NOMO-1 (cell line): ENCODE results near the gene FGGY.
"Not testable (repeated sequence)": the region's sequence is repeated elsewhere in the genome, so short reads cannot be mapped to it uniquely, and the experiment has no call there.

ENCODE experiments used
- DNase-seq, 2 experiments: peaks; one replicate each; lab custom pipeline; 2025; ENCODE audit not compliant: unreplicated experiment in 2 of 2; lab: John Stamatoyannopoulos, UW

Gene FGGY, protein sequence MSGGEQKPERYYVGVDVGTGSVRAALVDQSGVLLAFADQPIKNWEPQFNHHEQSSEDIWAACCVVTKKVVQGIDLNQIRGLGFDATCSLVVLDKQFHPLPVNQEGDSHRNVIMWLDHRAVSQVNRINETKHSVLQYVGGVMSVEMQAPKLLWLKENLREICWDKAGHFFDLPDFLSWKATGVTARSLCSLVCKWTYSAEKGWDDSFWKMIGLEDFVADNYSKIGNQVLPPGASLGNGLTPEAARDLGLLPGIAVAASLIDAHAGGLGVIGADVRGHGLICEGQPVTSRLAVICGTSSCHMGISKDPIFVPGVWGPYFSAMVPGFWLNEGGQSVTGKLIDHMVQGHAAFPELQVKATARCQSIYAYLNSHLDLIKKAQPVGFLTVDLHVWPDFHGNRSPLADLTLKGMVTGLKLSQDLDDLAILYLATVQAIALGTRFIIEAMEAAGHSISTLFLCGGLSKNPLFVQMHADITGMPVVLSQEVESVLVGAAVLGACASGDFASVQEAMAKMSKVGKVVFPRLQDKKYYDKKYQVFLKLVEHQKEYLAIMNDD

GRCh38 chr1:59296358-59297256, at the start of gene FGGY:
Gene FGGY, plus strand, starts transcription at chr1:59297094. Its CDS starts 24,456 bp downstream, at chr1:59321550.
- peak; percentile 97 to 98 for DNase-seq

DNA sequence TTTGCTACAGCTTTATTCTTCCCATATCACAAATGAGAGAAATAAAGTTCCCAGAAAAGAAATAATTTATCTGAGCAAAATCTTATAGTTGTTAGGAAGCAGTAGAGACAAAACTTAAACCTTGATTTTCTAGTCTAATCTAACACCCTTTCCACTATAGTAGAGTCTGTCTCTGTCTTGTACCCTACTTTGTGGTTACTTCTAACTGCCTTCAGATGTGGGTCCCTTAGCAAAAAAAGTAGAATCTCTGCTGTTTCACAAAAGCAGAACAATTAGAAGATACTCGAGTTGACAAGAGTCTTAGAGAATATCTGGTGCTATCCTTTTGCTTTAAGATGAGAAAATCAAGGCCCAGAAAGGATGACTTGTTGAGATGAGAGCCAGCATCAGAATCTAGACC, 48.1 kb upstream of the FGGY start:
- DNase-seq = no peak

DNA sequence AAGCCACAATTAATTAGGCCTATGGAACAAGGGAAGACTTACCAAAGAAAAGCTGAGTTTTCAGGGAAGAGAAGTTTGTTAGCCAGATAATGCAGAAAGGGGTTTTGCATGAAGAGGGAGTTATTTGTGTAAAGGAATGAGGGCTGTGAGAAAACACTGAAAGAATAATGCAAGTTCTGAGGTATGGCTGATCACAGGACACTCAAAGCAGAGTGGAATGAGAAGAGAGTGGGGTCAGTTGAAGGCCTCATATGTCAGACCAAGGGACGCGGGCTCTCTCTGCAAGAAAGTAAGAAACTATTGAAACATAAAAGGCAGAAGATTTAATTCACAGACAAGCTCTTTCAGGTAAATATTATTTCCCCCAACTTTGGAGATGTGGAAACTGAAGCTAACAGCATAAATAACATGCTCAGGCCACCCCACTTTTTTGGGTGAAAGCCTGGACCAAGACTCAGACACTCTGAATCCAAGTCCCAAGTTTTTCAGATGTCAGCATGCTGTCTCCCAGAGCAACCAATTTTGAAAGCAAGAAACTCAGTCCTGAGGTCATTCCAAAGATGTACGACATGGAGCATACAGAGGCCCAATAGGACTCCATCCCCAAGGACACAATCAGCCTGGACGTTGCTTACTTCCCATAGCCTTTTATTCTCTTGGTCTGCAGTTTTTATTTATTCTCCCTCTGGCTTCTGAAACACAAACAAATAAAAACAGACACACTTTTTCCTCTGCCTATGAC, 47.3 kb upstream of the FGGY start:
- DNase-seq = no peak

- not testable (repeated sequence) for DNase-seq
Observed at GRCh38 chr1:59251061-59251460, 45.8 kb upstream of the FGGY start.

DNA sequence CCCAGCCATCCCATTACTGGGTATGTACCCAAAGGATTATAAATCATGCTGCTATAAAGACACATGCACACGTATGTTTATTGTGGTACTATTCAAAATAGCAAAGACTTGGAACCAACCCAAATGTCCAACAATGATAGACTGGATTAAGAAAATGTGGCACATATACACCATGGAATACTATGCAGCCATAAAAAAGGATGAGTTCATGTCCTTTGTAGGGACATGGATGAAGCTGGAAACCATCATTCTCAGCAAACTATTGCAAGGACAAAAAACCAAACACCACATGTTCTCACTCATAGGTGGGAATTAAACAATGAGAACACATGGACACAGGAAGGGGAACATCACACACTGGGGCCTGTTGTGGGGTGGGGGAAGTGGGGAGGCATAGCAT, 40.5 kb upstream of the FGGY start:
- not testable (repeated sequence) for DNase-seq

DNA sequence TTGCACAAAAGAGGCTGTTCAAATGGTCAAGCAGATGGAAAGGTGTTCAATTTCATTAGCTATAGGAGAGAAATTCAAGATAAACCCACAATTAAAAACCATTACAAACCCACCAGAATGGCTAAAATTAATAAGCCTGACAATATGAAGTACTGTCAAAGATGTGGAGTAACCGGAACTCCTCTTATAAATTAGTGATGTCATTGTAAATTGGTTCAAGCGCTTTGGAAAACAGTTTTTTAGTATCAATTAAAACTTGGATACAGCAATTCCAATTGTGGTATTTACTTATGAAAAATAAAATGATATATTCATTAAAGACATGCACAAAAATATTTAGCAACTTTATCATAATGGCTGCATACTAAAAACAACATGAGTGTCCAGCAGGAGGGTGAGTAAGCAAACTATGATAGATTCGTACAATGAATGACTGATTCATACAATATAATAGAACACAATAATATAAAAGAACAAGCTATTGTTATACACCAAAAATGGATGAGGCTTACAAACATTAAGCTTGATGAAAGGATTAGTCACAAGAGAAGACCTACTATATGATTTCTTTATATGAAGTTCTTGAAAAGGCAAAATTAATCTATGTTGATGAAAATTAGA, 38.4 kb upstream of the FGGY start:
- DNase-seq = no peak

DNA sequence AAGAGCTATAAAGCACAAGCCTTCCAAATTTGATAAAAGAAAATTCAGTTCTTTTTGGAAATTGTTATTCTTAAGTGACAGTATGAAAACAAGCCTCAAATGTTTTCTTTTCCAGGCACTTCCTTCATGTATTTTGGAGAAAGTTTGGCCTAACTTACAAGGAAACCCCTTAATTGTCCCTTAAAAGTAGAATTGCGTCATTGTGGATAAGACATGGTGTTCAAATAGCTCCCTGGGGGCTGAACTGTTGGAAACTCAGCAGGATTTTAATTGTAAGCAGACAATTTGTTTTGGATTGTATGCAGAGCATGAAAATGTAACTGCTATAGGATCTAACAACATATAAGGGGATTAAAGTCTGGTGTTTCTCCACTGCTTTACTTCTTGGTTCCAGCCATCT, 35.4 kb upstream of the FGGY start:
- DNase-seq = no peak

GRCh38 chr1:59262631-59263030, 34.3 kb upstream of the FGGY start:
- no peak for DNase-seq

DNA sequence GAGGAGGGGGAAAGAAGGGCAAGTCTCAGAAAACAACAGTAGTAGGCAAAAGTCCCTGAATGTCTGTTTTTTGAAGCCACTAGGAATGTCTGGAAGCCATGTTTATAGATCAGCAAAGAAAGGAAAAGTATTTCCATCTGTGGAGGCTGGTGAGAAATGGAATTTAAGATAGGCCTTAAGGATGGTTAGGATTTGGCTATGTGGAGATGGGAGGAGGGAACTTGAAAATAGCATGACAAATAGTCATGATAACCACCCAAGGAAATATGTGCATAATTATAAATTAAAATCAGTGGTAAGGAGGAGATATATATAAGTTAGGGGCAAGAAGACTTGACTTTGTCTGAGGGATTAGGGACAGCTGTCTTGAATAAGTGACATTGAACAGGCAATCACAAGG, 33.8 kb upstream of the FGGY start:
- DNase-seq = no peak

DNA sequence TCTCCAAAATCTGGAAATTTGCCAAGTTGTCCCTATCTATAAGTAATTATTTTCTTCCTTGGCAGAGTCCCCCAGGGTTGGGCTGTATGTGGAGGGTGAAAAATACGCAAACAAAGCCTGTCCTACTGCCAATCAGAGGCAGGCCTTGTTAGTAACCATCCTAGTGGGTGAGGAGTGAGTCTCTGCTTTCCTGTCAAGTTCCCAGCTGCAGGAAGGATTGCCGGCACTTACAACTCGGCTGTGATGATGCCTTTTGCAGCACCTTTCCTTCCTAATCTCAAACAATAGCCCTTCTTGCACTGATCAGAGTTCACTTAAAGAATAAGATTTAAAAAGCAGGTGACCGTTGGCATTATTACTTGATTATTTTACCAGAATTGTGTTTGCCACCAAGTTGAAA, 31.3 kb upstream of the FGGY start:
- DNase-seq = no peak

GRCh38 chr1:59266180-59266926, 30.5 kb upstream of the FGGY start:
- DNase-seq = peak; percentile 63 to 71

DNA sequence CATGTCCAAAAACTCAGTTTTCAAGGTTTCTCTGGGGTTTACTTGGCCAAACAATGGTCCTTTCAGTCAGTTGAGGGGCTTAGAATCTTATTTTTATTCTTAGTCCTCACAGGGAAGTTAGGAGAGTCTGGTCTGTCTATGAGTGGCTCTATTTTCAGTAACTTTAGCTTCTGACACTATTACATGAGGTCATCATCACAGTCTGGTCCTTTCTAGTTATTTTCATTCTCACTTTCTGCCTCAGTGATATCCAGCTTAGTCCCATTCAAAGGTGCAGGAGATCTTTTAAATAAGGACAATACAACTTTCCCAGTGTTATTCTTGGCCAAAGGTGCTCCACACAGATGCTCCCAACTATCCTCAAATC, 30.0 kb upstream of the FGGY start:
- no peak for DNase-seq

DNA sequence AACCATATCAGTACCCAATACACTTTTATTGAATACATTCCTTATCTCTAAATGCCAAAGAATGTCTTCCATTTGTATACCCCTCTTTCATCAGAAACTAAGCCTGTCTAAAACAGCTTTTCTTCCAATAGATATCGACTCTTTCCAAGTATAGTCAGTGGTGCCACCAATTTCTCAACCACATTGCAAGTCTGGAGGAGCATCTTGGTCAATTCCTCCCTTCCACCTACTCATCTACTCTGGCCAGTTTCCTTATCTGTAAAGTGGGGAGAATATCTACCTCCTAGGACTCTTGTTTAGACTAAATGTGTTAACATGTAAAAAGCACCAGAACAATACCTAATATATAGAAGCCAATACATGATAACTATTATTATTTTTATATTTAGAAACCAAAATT, 28.5 kb upstream of the FGGY start:
- DNase-seq = no peak

GRCh38 chr1:59271561-59272260, 25.2 kb upstream of the FGGY start:
- DNase-seq = no peak

DNA sequence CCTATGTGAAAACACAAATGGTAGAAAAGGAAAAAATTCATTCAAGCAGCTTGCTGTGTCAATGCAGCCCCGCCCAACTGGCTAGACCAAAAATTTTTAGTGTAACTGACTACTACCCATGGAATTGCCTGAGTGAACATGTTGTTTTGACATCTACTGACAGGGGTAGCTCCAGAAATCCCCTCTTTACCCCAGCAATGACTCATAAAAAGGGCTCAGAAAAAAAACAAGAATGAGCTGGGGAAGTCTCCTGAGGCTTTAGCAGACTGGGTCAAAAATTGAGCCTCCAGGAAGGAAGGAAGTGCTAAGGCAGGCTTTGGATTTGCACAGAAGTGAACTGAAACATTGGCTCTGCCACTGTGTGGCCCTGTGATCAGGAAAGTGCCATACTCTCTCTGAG, 24.4 kb upstream of the FGGY start:
- no peak for DNase-seq

DNA sequence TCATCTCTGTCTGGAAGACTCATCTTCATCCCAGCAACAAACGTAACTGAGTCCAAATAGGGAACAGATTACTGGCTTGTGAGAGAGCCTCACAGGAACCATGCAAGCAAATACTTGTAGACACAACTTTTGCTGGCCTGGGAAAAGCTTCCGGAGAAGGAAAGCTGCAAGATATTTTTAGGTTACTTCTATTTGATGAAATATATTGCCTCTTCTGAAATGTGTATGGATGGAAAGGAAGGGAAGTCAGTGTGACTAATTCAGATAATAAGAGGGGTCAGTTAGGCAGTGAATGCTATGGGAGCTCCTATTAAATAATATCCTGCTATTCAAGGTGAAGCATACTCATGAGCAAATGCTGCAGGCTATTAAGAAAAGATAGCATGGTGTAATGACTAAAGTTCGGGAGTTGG, 20.4 kb upstream of the FGGY start:
- DNase-seq = no peak

- DNase-seq = no peak
Observed at GRCh38 chr1:59278780-59279354, 18.0 kb upstream of the FGGY start.

GRCh38 chr1:59279645-59280044, 17.2 kb upstream of the FGGY start:
- DNase-seq = no peak

- no peak for DNase-seq
Observed at GRCh38 chr1:59282951-59283350, 13.9 kb upstream of the FGGY start.
